Psoas muscle (tissue), 8 donors: ENCODE measurements around the gene PTPRG. TPM values are rescaled to one million over a fixed set of nuclear protein-coding genes. Genes with fewer than 3 reads are reported as not detected.

ENCODE experiments used
- ATAC-seq, 4 donors: fragments of 200-7000 bp; cut with Tn5 transposase; one replicate each; pipeline ENCODE4 v1.9.1; 2020; ENCODE audit warnings: moderate library complexity in 3 of 4, mild to moderate bottlenecking in 2 of 4
- DNase-seq, 2 donors: peaks; one replicate each; pipeline ENCODE4 v3.0.0-alpha.2; 2020
- H3K27ac ChIP-seq: fragments of 200-600 bp; one replicate; pipeline ENCODE4 v1.8.0; 2022
- H3K27me3 ChIP-seq, 3 donors: fragments of 200-600 bp in 1 of 3; one replicate each; pipeline versions ENCODE4 v1.6.1 to v1.8.0; 2013 to 2022; ENCODE audit warnings: low read length in 2 of 3, mild to moderate bottlenecking in 2 of 3, moderate library complexity in 1 of 3; ENCODE audit not compliant: insufficient read depth in 3 of 3
- H3K36me3 ChIP-seq, 2 donors: fragments of 200-600 bp in 1 of 2; one replicate each; pipeline versions ENCODE4 v1.6.1 to v1.8.0; 2013 to 2022; ENCODE audit warnings: low read depth in 1 of 2, mild to moderate bottlenecking in 1 of 2, moderate library complexity in 1 of 2; ENCODE audit not compliant: insufficient read depth in 1 of 2
- H3K4me1 ChIP-seq: fragments of 200-600 bp; one replicate; pipeline ENCODE4 v1.8.0; 2022
- H3K4me3 ChIP-seq: fragments of 200-600 bp; one replicate; pipeline ENCODE4 v1.8.0; 2022; ENCODE audit warnings: mild to moderate bottlenecking
- H3K9me3 ChIP-seq: fragments of 200-600 bp; one replicate; pipeline ENCODE4 v1.8.0; 2022
- CTCF ChIP-seq: fragments of 200-600 bp; IDR thresholded peaks from one replicate; pipeline ENCODE4 v1.8.0; 2022; ENCODE audit warnings: antibody characterized with exemption
- WGBS, 3 donors: extraction: QIAGEN DNeasy Blood & Tissue Kit; methylation state at CpG; one replicate each; pipeline versions ENCODE4 v1.1.6 to v1.1.7; 2013; 5-methylcytosine and 5-hydroxymethylcytosine counted together
- intact Hi-C, 2 donors: fragments of 100-400 bp; cut with DNase I; formaldehyde crosslinking; loops; one replicate each; pipeline versions ENCODE4 v1.11.0 to v1.14.2; 2022
- polyA plus RNA-seq, 3 donors: library from polyadenylated mRNA; stranded (reverse); fragments of 200-250 nt; gene quantifications; one replicate each; pipeline ENCODE4 v1.2.3, GENCODE V29; 2013
- total RNA-seq, 4 donors: library from RNA; stranded (reverse); fragmentation: NEBNext Ultra II Directional in 2 of 4; extraction: Animal tissue kit (Norgen Biotek cat#: 25700) in 2 of 4; gene quantifications; one replicate each; pipeline versions ENCODE4 v1.2.1 to v1.2.4, GENCODE V29; 2021 to 2023
- donor health status: healthy with polysubstance abuse.
- donor health status: DM: no; HTN: no; CAD: no; lungs with moderate emphysema.
- donor health status: Bipolar disorder and iron deficiency.
- donor health status: healthy.
- donor health status: DM: yes; HTN: yes; CAD: no.
- donor health status: DM: no; HTN: no; CAD: no.
- donor health status: DM: no; HTN: no; CAD: no.
- donor health status: DM: yes; HTN: yes; CAD: no.

The PTPRG gene
- total and polyA plus RNA-seq, 7 donors = 4.5 to 29.5 (median 12.6) TPM

- Histone ChIP-seq H3K9me3 (no peaks in the 10 kb centered on the region), H3K27me3 (no peaks in the 10 kb centered on the region), H3K4me3 (no peak overlapping the region), H3K36me3 (no peaks in the 10 kb centered on the region), H3K4me1 (peaks cover 27% of the 10 kb centered on the region), H3K27ac (no peak overlapping the region)
- WGBS, 3 donors = 76 to 82% (median 78%) methylated on average over 9 of the region's 9 CpGs
- TF ChIP-seq CTCF = no peak
- intact Hi-C loops = no loop called here
- DNase-seq (no peak), ATAC-seq (no peak)
These were observed 338.5 kb downstream of the PTPRG start for GRCh38 chr3:61899700-61900462.

- DNase-seq (no peak), ATAC-seq (no peak)
- no peak for TF ChIP-seq CTCF
- H3K27ac ChIP-seq = no peak overlapping the region
- H3K27me3 ChIP-seq = no peaks in the 10 kb centered on the region
- WGBS, 3 donors = 85 to 93% (median 90%) methylated on average over 2 of the region's 2 CpGs
- no peaks in the 10 kb centered on the region for H3K9me3 ChIP-seq
- intact Hi-C loops = no loop called here
- H3K4me3 ChIP-seq = no peak overlapping the region
- peaks cover 30% of the 10 kb centered on the region for H3K4me1 ChIP-seq
- H3K36me3 ChIP-seq = no peaks in the 10 kb centered on the region
These were observed 340.1 kb downstream of the PTPRG start for GRCh38 chr3:61901496-61901895.

- Histone ChIP-seq H3K27ac (peak overlapping the region; percentile 73), H3K9me3 (no peaks in the 10 kb centered on the region), H3K4me3 (no peak overlapping the region), H3K36me3 (no peaks in the 10 kb centered on the region), H3K27me3 (no peaks in the 10 kb centered on the region), H3K4me1 (peaks cover 30% of the 10 kb centered on the region)
- ATAC-seq (no peak), DNase-seq (no peak)
- WGBS, 3 donors = 62 to 80% (median 64%) methylated on average over 2 of the region's 2 CpGs
- intact Hi-C loops = no loop called here
- TF ChIP-seq CTCF = no peak
These were observed 340.6 kb downstream of the PTPRG start for GRCh38 chr3:61901986-61902385.

DNA sequence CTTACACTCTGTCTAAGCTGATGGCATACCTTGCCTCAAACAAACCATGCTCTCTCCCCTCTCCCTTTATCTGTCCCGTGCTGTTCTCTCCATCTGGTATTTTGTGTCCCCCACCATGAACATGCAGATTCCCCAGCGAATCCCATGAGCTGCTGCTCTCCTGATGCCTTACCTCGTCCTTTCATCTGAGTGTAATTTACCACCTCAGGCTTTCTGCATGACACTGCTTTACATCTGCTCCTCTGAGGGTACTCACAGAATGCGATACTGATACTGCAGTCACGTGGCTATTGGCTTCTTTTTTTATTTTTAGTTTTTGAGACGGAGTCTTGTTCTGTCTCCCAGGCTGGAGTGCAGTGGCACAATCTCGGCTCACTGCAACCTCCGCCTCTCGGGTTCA, 341.7 kb downstream of the PTPRG start:
- intact Hi-C loops = no loop called here
- no peak for TF ChIP-seq CTCF
- no peak for DNase-seq
- 45 to 76% (median 46%) methylated on average over 9 of the region's 9 CpGs for WGBS, 3 donors
- Histone ChIP-seq H3K27ac (peak overlapping the region; percentile 73), H3K4me3 (no peak overlapping the region), H3K4me1 (peaks cover 30% of the 10 kb centered on the region), H3K9me3 (no peaks in the 10 kb centered on the region), H3K36me3 (no peaks in the 10 kb centered on the region), H3K27me3 (no peaks in the 10 kb centered on the region)
- peak; percentile 18 to 39 (median 33) for ATAC-seq
